ENCODE measurements around the gene C1RL. TPM values are rescaled to one million over a fixed set of nuclear protein-coding genes. Genes with fewer than 3 reads are reported as not detected.

C1RL gene
- total RNA-seq, 1 donor from 2014 or later: 8.1 TPM

DNA sequence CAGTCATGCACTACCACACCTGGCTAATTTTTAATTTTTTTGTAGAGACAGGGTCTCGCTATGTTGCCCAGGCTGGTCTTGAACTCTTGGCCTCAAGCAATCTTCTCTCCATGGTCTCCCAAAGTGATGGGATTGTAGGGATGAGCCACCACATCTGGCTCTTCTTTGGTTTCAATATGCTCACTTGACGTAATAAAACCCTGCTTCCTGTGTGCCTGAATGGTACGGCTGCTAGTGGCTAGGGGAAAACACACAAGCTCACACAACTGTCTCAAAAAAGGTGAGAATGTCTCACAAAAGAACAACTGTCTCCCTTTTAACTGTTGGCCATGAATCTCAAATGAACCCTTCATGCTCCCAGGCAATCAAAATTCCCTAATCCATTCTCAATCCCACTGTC, 33.5 kb downstream of the C1RL start:
- no peak overlapping the region for H3K4me3 ChIP-seq
- intact Hi-C loops (cut with micrococcal nuclease): no loop called here
- peaks cover 2% of the 10 kb centered on the region for H3K36me3 ChIP-seq
- H3K27me3 ChIP-seq (ENCODE audit: low read depth): no peaks in the 10 kb centered on the region
- H3K4me1 ChIP-seq: peaks cover 2% of the 10 kb centered on the region
- H3K27ac ChIP-seq (replicated peaks): no peak overlapping the region
- no peaks in the 10 kb centered on the region for H3K9me3 ChIP-seq (replicated peaks)
- TF ChIP-seq CTCF (IDR thresholded peaks at IDR 0.05; ENCODE audit: borderline replicate concordance): no peak
- no peak for DNase-seq

- H3K4me3 ChIP-seq: no peak overlapping the region
- no peak for TF ChIP-seq CTCF (IDR thresholded peaks at IDR 0.05; ENCODE audit: borderline replicate concordance)
- peaks cover 8% of the 10 kb centered on the region for H3K4me1 ChIP-seq
- H3K9me3 ChIP-seq (replicated peaks): no peaks in the 10 kb centered on the region
- DNase-seq: no peak
- H3K27ac ChIP-seq (replicated peaks): no peak overlapping the region
- H3K36me3 ChIP-seq: no peaks in the 10 kb centered on the region
- intact Hi-C loops (cut with micrococcal nuclease): no loop called here
- no peaks in the 10 kb centered on the region for H3K27me3 ChIP-seq (ENCODE audit: low read depth)
Observed at GRCh38 chr12:7073946-7074345, 35.1 kb downstream of the C1RL start.

DNA sequence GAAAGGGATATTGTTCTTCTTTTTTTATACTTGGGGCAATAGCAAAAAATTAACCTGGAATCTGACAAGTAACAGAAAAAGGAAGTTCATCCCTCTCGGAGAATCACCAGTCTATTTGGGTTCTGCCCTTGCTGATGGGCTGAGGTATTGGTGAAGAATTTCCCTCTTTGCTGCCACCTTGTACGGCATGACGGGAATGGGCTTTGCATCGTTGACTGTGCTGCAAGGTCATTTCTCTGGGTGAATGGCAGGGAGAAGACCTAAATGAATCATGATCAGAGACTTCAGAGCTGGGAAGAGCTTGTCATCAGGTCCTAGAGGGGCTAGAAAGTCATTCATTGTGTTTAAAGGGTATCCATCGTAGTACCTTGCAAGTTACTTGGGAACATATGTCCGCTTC, 36.5 kb downstream of the C1RL start:
- Histone ChIP-seq H3K27ac (replicated peaks) (no peak overlapping the region), H3K9me3 (replicated peaks) (no peaks in the 10 kb centered on the region), H3K36me3 (no peaks in the 10 kb centered on the region), H3K4me1 (peaks cover 20% of the 10 kb centered on the region), H3K4me3 (no peak overlapping the region), H3K27me3 (ENCODE audit: low read depth) (no peaks in the 10 kb centered on the region)
- no peak for DNase-seq
- intact Hi-C loops (cut with micrococcal nuclease): no loop called here
- no peak for TF ChIP-seq CTCF (IDR thresholded peaks at IDR 0.05; ENCODE audit: borderline replicate concordance)

DNA sequence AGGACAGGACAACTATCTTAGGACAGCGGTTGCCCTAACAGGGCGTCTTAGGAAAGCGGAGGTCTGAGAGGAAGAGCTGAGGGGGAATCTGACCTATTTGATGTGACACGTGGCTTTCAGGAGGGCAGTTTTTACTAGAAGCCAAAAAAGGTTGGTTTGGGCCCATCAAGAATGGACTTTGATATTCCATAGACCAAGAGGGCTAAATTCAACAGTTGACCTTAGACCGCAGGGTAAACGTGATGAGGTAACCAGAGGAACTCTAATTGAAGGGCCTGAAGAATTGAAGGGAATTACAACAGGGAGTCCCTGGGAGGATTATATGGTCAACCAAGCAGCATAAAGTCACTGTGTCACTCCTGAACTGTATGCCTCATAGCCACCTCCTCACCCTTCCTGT, 37.0 kb downstream of the C1RL start:
- no peak for DNase-seq
- intact Hi-C loops (cut with micrococcal nuclease): no loop called here
- Histone ChIP-seq H3K4me1 (peaks cover 20% of the 10 kb centered on the region), H3K36me3 (no peaks in the 10 kb centered on the region), H3K27me3 (ENCODE audit: low read depth) (no peaks in the 10 kb centered on the region), H3K4me3 (no peak overlapping the region), H3K27ac (replicated peaks) (no peak overlapping the region), H3K9me3 (replicated peaks) (no peaks in the 10 kb centered on the region)
- no peak for TF ChIP-seq CTCF (IDR thresholded peaks at IDR 0.05; ENCODE audit: borderline replicate concordance)

DNA sequence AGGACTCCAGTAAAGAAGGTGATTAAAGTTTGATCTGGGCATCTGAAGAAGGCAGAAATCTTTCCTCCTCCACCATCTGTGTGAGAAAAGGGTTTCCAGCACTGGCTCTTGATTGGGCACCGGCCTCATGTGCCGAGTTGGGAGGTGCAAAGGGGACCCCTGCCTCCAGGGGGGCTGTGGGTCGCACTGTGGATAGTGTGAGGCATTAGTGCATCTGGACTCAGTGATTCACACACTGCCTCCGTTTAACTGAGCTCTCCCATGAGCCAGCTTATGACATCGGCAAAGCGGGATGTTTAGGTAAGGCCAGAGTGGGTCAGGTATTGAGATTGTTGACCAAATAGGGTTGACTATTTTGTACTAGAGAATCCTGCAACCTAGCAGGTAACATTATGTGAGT, 39.6 kb downstream of the C1RL start:
- Histone ChIP-seq H3K4me1 (peaks cover 20% of the 10 kb centered on the region), H3K9me3 (replicated peaks) (no peaks in the 10 kb centered on the region), H3K4me3 (no peak overlapping the region), H3K36me3 (peaks cover 7% of the 10 kb centered on the region), H3K27me3 (ENCODE audit: low read depth) (no peaks in the 10 kb centered on the region), H3K27ac (replicated peaks) (peak overlapping the region; percentile 60)
- no peak for TF ChIP-seq CTCF (IDR thresholded peaks at IDR 0.05; ENCODE audit: borderline replicate concordance)
- intact Hi-C loops (cut with micrococcal nuclease): no loop called here
- DNase-seq: no peak

GRCh38 chr12:7068994-7069346, 40.0 kb downstream of the C1RL start:
- Histone ChIP-seq H3K27me3 (ENCODE audit: low read depth) (no peaks in the 10 kb centered on the region), H3K4me3 (no peak overlapping the region), H3K4me1 (peaks cover 20% of the 10 kb centered on the region), H3K36me3 (peaks cover 7% of the 10 kb centered on the region), H3K27ac (replicated peaks) (peak overlapping the region; percentile 60), H3K9me3 (replicated peaks) (no peaks in the 10 kb centered on the region)
- intact Hi-C loops (cut with micrococcal nuclease): no loop called here
- no peak for TF ChIP-seq CTCF (IDR thresholded peaks at IDR 0.05; ENCODE audit: borderline replicate concordance)
- no peak for DNase-seq
